ENCODE results near the gene HHIP.

GRCh38 chr4:144646523-144647094 is 653 bp downstream of the HHIP start:
- TF ChIP-seq CTCF (conservative IDR thresholded peaks at IDR 0.05; ENCODE audit: low read depth, low read length), result no peak
- TF ChIP-seq EZH2 (IDR thresholded peaks at IDR 0.05; ENCODE audit: borderline replicate concordance, low read depth, low read length, poor library complexity, severe bottlenecking), result no peak

All from A673 (cell line).